Activated CD4-positive, alpha-beta memory T cell treated with anti-CD3 and anti-CD28 coated beads, Interleukin-2, amount 10 ng/mL, durations not matched to agents 7 days and 5 days (primary cell): ENCODE measurements around the gene WIPF3. TPM values are rescaled to one million over a fixed set of nuclear protein-coding genes. Genes with fewer than 3 reads are reported as not detected.
"Not testable (repeated sequence)": the region's sequence is repeated elsewhere in the genome, so short reads cannot be mapped to it uniquely, and the experiment has no call there.

Source experiments
- CTCF ChIA-PET: fragments of 350-600 bp; sonication (Branson Sonifier 250); formaldehyde crosslinking; loops from one replicate; lab custom pipeline; 2021; ENCODE audit warnings: antibody characterized with exemption, inconsistent platforms; lab: Charles Lee
- POLR2A ChIA-PET: fragments of 350-600 bp; sonication (Branson Sonifier 250); formaldehyde crosslinking; loops from one replicate; lab custom pipeline; 2021; ENCODE audit warnings: antibody characterized with exemption; lab: Charles Lee
- DNase-seq: peaks from one replicate; pipeline ENCODE4 v3.0.0-alpha.2; 2020
- H3K27ac Mint-ChIP-seq: one replicate; pipeline ENCODE4 v1.8.0; 2021; ENCODE audit warnings: mild to moderate bottlenecking, mixed read lengths
- H3K27me3 Mint-ChIP-seq: one replicate; pipeline ENCODE4 v1.8.0; 2021; ENCODE audit warnings: mixed read lengths
- H3K36me3 Mint-ChIP-seq: one replicate; pipeline ENCODE4 v1.8.0; 2021; ENCODE audit warnings: low read depth, mixed read lengths
- H3K4me1 Mint-ChIP-seq: one replicate; pipeline ENCODE4 v1.8.0; 2021; ENCODE audit warnings: mixed read lengths
- H3K4me3 Mint-ChIP-seq: one replicate; pipeline ENCODE4 v1.8.0; 2021; ENCODE audit warnings: mild to moderate bottlenecking, mixed read lengths
- H3K9me3 Mint-ChIP-seq: one replicate; pipeline ENCODE4 v1.8.0; 2021; ENCODE audit warnings: mixed read lengths
- total RNA-seq, 2 experiments: library from RNA; stranded (reverse); gene quantifications; one replicate each; pipeline ENCODE4 v1.2.3, GENCODE V29; 2021

The WIPF3 gene
- total RNA-seq, 2 experiments from 2014 or later = not detected

DNA sequence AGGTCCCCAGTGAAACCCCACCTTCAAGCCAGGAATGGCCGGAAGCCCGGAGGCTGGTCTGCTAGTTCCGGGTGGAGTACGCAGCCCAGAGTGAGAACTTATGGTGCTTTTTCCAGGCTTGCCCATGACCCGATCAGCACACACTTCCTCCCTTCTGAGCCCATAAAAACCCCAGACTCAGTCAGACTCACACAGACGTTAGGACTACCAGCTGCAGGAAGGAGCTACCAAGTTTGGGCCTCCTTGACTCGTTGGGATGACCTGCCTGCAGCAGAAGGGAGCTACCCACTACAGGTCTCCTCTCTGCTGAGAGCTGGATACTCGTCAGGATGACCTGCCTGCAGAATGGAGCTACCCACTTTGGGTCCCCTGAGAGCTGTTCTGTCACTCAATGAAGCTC is 144.2 kb downstream of the WIPF3 start:
- no peak for DNase-seq
- Mint-ChIP-seq H3K27me3 (peaks cover 5% of the 10 kb centered on the region), H3K27ac (no peak overlapping the region), H3K4me3 (no peak overlapping the region), H3K9me3 (peaks cover 3% of the 10 kb centered on the region), H3K36me3 (peaks cover 3% of the 10 kb centered on the region), H3K4me1 (peaks cover 6% of the 10 kb centered on the region)
- POLR2A ChIA-PET = no interaction called here
- CTCF ChIA-PET = interaction anchor here (1.2 kb wide), 1 partner anchor 112 kb away, joined by 3 read pairs; no protein-coding TSS in a partner anchor

DNA sequence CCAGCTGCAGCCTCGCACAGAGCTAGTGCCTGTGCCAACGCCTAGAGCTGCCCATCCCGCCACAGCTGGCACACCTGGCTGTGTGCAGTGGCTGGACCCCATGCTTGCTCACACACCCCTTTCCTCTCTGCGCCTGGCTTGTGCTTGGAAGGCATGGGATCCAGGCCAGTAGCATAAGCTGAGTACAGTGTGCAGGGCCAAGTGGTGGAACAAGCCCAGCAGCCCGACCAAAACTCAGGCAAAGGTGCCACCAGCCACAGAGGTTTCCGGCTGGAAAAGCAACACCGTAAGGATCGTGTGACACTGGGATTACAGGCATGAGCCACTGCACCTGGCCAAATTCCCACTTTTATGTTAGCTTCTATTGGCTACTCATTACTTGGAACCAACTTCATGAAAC is 144.9 kb downstream of the WIPF3 start:
- DNase-seq = no peak
- peaks cover 3% of the 10 kb centered on the region for H3K36me3 Mint-ChIP-seq
- ChIA-PET POLR2A (no interaction called here), CTCF (interaction anchor here (1.2 kb wide), 1 partner anchor 111 kb away, joined by 3 read pairs; no protein-coding TSS in a partner anchor)
- H3K4me3 Mint-ChIP-seq = no peak overlapping the region
- H3K4me1 Mint-ChIP-seq = peaks cover 14% of the 10 kb centered on the region
- no peak overlapping the region for H3K27ac Mint-ChIP-seq
- H3K9me3 Mint-ChIP-seq = peaks cover 3% of the 10 kb centered on the region
- H3K27me3 Mint-ChIP-seq = peaks cover 5% of the 10 kb centered on the region

DNA sequence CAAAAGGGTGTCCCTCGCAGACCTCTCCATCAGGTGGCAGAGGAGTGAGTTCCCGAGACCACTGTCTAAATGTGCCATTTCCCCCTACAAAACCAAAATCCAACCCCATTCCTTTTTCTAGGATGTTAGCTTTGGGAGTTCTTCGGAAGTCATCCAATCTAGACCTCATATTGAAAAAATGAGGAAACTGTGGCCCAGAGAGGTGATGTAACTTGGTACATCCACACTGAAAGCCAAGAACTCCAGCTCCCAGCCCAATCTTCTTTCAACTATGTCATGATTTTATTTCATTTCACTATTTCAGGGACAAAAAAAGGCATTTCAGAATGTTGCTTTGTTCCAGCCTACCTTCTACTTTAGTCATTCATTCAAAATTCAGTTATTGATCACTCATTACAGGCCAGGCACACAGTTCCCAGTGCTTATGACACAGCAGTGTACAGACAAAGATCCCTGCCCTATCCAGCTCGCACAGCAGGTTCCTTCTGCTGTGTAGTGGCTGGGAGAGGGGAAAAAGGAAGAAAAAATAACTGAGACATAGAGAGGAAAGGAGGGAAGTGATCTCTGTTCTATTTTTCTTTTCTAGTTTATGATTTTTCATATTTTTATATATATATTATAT is 147.5 kb downstream of the WIPF3 start:
- no peak overlapping the region for H3K27ac Mint-ChIP-seq
- H3K9me3 Mint-ChIP-seq = peaks cover 3% of the 10 kb centered on the region
- no peak overlapping the region for H3K4me3 Mint-ChIP-seq
- ChIA-PET CTCF (interaction anchor here (1.1 to 2.3 kb wide), 3 partner anchors 33 to 108 kb away, joined by 3 to 8 read pairs (median 7); no protein-coding TSS in a partner anchor), POLR2A (no interaction called here)
- peaks cover 3% of the 10 kb centered on the region for H3K36me3 Mint-ChIP-seq
- H3K4me1 Mint-ChIP-seq = peaks cover 22% of the 10 kb centered on the region
- peaks cover 5% of the 10 kb centered on the region for H3K27me3 Mint-ChIP-seq
- DNase-seq = no peak

DNA sequence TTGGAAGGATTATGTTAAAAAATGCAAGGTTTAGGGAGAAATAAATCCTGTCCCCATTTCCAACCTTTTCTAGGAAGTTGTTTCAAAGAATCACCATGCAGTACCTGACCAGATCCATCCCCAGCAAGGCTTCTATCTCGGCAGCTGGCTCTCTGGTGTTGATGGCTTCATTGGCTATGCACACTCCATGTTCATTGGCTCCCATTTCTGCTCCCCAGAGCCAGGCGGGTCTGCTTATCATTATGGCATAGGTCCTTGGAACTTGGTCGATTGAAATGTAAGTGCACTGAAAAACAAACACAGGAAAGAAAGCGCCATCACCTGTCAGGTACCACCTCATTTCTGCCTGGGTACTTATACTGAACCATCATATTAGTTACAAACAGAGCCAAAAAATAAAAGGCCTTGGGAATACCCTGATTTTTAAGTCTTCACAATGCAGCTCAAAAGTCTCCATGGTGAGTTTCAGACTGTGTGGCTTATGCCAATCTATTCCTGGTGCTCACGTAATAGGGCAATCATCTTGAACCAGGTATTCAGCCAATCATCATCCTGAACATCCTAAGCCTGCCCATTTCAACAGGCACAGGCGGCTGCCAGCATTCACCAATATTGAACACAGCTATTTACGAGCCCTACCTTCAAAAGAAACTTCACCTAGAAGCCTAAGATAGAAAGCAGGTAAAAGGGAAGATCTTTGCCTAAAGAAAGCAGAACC is 148.9 kb downstream of the WIPF3 start:
- Mint-ChIP-seq H3K4me1 (peaks cover 22% of the 10 kb centered on the region), H3K36me3 (peaks cover 3% of the 10 kb centered on the region), H3K4me3 (no peak overlapping the region), H3K9me3 (peaks cover 3% of the 10 kb centered on the region), H3K27ac (no peak overlapping the region), H3K27me3 (peaks cover 5% of the 10 kb centered on the region)
- ChIA-PET CTCF (interaction anchor here (0.5 to 1.1 kb wide), 2 partner anchors 23 to 340 kb away, joined by 3 read pairs; no protein-coding TSS in a partner anchor), POLR2A (interaction anchor here (1.2 kb wide), 1 partner anchor 72 kb away, joined by 3 read pairs; the partner anchor contains the start of gene FKBP14)
- DNase-seq = no peak

DNA sequence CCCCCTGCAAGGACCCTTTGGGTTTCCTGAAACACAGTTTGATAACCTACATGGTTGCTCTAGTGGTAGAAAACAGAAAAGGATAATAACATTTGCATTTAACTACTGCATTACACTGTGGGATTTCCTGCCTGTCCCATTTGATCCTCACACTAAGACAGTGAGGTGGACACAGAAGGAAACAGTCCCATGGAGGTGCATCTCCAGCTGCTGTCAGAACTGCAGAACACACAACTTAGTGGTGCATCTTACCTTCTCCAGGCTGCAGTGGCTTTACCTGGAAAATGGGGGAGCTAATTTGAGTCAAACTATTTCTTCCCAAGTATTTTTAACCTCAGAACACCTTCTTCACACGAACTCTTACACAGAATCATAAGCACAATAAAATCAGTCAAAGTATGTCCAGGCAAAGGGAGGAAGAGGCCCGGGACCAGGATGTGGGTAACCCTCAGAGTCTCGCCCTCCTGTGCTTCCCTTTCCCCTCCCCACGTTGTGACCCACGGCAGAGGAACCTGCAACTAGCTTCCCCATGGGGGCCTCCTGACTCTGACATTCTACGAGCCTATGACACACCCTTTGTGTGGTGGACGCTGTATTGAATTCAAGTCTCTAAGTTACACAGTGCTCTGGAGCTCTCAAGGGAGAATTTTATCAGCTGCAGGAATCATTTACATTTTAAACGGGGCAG is 149.6 kb downstream of the WIPF3 start:
- H3K27me3 Mint-ChIP-seq = peaks cover 5% of the 10 kb centered on the region
- H3K4me3 Mint-ChIP-seq = no peak overlapping the region
- peaks cover 3% of the 10 kb centered on the region for H3K9me3 Mint-ChIP-seq
- H3K36me3 Mint-ChIP-seq = peaks cover 3% of the 10 kb centered on the region
- peak overlapping the region; percentile 62 for H3K27ac Mint-ChIP-seq
- DNase-seq = peak; percentile 45
- peaks cover 22% of the 10 kb centered on the region for H3K4me1 Mint-ChIP-seq
- ChIA-PET POLR2A (interaction anchor here (1.2 kb wide), 1 partner anchor 71 kb away, joined by 3 read pairs; the partner anchor contains the start of gene FKBP14), CTCF (interaction anchor here (0.5 to 1.3 kb wide), 3 partner anchors 22 to 339 kb away, joined by 3 to 10 read pairs (median 3); no protein-coding TSS in a partner anchor)

DNA sequence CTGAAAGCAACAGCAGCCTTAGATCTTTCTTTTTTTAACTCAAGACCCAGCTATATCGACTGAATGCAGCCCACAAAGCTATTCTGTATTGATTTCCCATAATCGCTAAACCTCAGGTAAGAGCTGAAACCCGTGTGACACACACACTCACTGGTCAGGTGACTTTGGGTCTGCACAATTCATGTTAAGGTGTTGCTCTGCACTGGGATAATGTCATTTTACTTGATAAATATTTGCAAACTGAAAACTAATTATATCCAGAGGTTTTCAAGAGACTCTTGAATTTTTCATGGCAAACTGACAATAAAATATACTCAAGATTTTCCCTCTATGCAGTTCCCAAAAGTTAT is 150.2 kb downstream of the WIPF3 start:
- Mint-ChIP-seq H3K4me3 (no peak overlapping the region), H3K36me3 (no peaks in the 10 kb centered on the region), H3K4me1 (peaks cover 22% of the 10 kb centered on the region), H3K9me3 (no peaks in the 10 kb centered on the region), H3K27me3 (peaks cover 2% of the 10 kb centered on the region), H3K27ac (peak overlapping the region; percentile 62)
- POLR2A ChIA-PET = interaction anchor here (1.2 kb wide), 1 partner anchor 70 kb away, joined by 3 read pairs; the partner anchor contains the start of gene FKBP14
- no peak for DNase-seq
- CTCF ChIA-PET = interaction anchor here (1.1 to 1.3 kb wide), 2 partner anchors 22 to 105 kb away, joined by 3 to 10 read pairs; no protein-coding TSS in a partner anchor

DNA sequence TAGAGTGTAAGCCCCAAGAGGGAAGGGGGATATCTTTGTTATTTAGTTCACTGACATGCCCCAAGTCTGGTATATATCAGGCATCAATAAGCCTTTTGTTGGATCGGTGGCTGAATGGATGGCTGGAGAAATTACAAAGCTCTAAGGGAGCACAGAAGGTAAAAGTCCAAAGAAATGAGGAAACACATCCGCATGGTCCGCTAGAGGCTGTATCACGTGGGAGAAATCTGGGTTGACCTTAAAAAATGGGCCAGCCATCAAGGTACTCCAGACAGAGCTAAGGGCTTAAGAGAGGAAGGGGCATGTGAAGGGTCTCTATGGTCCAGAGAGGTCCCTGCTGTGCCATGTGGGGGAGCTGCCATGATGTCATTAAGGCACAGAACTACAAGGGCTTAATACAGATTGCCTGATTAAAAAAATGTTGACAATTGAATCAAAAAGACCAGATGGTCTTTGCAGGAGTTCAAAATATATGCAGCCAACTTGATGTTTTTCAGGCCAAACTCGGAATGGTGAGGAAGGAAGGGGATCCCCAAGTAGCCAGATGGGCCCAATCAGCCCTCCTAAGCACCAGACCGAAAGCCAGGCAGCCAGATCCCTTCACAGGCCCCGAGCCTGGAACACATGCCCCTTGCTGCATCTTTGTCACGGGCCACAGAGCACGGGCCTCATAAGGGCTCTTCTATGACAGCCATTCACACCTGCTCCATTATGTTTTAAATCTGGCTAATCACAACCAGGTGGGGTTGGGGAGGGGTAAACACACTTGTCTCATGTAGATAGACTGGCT is 151.4 kb downstream of the WIPF3 start:
- Mint-ChIP-seq H3K36me3 (no peaks in the 10 kb centered on the region), H3K27ac (no peak overlapping the region), H3K9me3 (no peaks in the 10 kb centered on the region), H3K27me3 (peaks cover 2% of the 10 kb centered on the region), H3K4me1 (peaks cover 22% of the 10 kb centered on the region), H3K4me3 (no peak overlapping the region)
- DNase-seq = no peak
- CTCF ChIA-PET = interaction anchor here (1.3 to 2.3 kb wide), 2 partner anchors 104 kb away, joined by 8 to 10 read pairs; no protein-coding TSS in a partner anchor
- POLR2A ChIA-PET = no interaction called here

DNA sequence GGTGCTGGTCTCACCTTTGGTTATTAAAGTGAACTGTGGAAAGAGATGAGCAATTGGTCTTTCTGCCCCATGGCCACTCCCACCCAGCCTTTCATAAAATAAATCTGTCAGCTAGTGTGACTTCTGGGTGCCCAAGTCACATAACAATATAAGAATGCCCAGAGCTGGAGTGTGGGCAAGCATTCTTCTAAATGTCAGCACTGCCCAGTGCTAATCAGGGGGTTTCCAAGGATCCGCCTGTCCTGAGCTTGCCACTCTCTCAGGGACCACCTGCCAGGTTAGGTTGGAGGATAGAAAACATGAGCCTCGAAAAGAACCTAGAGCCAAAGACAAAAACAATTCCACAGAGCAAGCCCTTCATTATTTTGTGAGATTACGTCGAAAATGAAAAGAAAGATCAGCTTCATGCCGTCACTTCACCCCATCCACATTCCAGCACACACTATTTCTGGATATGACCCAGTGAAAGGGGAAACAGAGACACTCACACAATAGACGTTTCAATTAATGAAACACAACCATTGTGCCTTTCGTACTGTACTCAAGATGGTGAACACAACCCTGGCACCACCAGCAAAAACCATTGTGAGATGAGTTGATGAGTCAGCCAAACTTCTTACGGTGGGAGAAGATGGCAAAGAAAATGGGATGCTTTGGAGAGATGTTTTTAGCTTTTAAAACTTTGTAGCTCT is 152.5 kb downstream of the WIPF3 start:
- ChIA-PET POLR2A (no interaction called here), CTCF (interaction anchor here (2.3 kb wide), 1 partner anchor 103 kb away, joined by 8 read pairs; no protein-coding TSS in a partner anchor)
- DNase-seq = no peak
- Mint-ChIP-seq H3K27me3 (no peaks in the 10 kb centered on the region), H3K36me3 (no peaks in the 10 kb centered on the region), H3K9me3 (no peaks in the 10 kb centered on the region), H3K4me3 (no peak overlapping the region), H3K4me1 (peaks cover 22% of the 10 kb centered on the region), H3K27ac (no peak overlapping the region)

DNA sequence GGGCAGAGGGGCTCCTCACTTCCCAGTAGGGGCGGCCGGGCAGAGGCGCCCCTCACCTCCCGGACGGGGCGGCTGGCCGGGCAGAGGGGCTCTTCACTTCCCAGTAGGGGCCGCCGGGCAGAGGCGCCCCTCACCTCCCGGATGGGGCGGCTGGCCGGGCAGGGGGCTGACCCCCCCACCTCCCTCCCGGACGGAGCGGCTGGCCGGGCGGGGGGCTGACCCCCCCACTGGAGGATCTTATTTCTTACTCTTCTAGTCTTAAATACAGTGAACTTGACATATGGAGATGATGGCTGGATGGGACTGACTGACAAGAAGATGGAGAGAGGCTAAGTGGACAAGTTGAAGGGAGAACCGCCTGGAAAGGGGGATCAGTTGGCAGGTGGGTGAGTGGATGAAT is 155.3 kb downstream of the WIPF3 start:
- CTCF ChIA-PET, H3K27ac Mint-ChIP-seq, H3K4me1 Mint-ChIP-seq, DNase-seq, POLR2A ChIA-PET, H3K36me3 Mint-ChIP-seq, H3K4me3 Mint-ChIP-seq, H3K9me3 Mint-ChIP-seq: not testable (repeated sequence)
- H3K27me3 Mint-ChIP-seq = peaks cover 11% of the 10 kb centered on the region

DNA sequence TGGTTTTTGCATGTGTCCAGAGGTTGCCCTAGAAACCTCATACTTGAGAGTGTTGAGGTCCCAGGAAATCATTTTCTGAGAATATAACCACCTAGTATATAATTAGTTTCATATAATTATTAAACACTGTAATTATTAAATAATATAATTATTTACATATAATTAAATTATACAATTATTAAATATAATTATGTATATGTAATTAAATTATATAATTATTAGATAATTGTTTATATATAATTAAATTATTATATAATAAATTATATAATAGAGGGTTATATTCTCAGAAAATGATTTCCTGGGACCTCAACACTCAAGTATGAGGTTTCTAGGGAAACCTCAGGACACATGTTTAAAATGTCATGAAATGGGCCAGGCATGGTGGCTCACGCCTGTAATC is 155.7 kb downstream of the WIPF3 start:
- Mint-ChIP-seq H3K9me3 (no peaks in the 10 kb centered on the region), H3K27ac (no peak overlapping the region), H3K27me3 (peaks cover 12% of the 10 kb centered on the region), H3K36me3 (no peaks in the 10 kb centered on the region), H3K4me1 (peaks cover 2% of the 10 kb centered on the region), H3K4me3 (no peak overlapping the region)
- ChIA-PET CTCF (no interaction called here), POLR2A (no interaction called here)
- no peak for DNase-seq

DNA sequence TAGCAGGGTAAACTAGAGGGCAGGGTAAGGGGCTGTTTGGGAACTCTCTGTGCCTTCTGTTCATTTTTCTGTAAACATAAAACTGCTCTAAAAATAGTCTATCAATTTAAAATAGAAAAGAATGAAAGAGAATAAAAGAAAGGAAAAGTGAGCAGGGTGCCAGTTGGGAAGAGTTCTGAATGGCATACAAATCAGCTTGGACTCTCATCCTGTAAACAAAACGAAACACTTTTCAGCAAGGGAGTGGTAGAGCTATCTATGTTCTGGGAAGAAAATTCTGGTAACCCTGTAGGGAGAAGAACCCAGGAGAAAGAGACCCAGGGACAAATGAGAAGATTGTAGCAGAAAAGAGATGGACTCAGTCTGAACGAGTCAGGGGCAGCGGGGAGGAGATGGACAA is 158.7 kb downstream of the WIPF3 start:
- H3K4me1 Mint-ChIP-seq = peaks cover 5% of the 10 kb centered on the region
- no peak overlapping the region for H3K27ac Mint-ChIP-seq
- H3K27me3 Mint-ChIP-seq = peaks cover 23% of the 10 kb centered on the region
- ChIA-PET POLR2A (no interaction called here), CTCF (interaction anchor here (0.7 kb wide), 1 partner anchor 151 kb away, joined by 3 read pairs; no protein-coding TSS in a partner anchor)
- H3K4me3 Mint-ChIP-seq = no peak overlapping the region
- no peak for DNase-seq
- H3K36me3 Mint-ChIP-seq = no peaks in the 10 kb centered on the region
- H3K9me3 Mint-ChIP-seq = no peaks in the 10 kb centered on the region
